Muscle layer of colon (tissue), 2 donors: ENCODE data around the gene SEC24B.
"Not testable (repeated sequence)": the region's sequence is repeated elsewhere in the genome, so short reads cannot be mapped to it uniquely, and the experiment has no call there.

Experiments used
- H3K27ac ChIP-seq: one replicate; pipeline ENCODE4 v1.7.0; 2013; ENCODE audit warnings: low read depth, mild to moderate bottlenecking, low read length, moderate library complexity
- H3K27me3 ChIP-seq, 2 donors: one replicate each; pipeline ENCODE4 v1.7.0; 2013; ENCODE audit warnings: low read length in 2 of 2, mild to moderate bottlenecking in 2 of 2; ENCODE audit not compliant: insufficient read depth in 2 of 2, control insufficient read depth in 1 of 2
- H3K36me3 ChIP-seq: one replicate; pipeline ENCODE4 v1.7.0; 2013; ENCODE audit warnings: mild to moderate bottlenecking, low read length; ENCODE audit not compliant: insufficient read depth
- H3K4me1 ChIP-seq: one replicate; pipeline ENCODE4 v1.7.0; 2013; ENCODE audit warnings: mild to moderate bottlenecking, low read length; ENCODE audit not compliant: insufficient read depth
- H3K4me3 ChIP-seq, 2 donors: one replicate each; pipeline ENCODE4 v1.7.0; 2013; ENCODE audit warnings: low read length in 2 of 2, low read depth in 1 of 2, mild to moderate bottlenecking in 1 of 2, moderate library complexity in 1 of 2
- H3K9ac ChIP-seq: one replicate; pipeline ENCODE4 v1.7.0; 2013; ENCODE audit warnings: low read length
- H3K9me3 ChIP-seq: one replicate; pipeline ENCODE4 v1.7.0; 2013; ENCODE audit warnings: mild to moderate bottlenecking, low read length
- donor health status: abdominal sarcoma.
- donor health status: Adenocarcinoma of cecum.

Gene SEC24B

GRCh38 chr4:109559983-109560686 is 126.5 kb downstream of the SEC24B start, which contains the start of gene MCUB:
TSS of gene MCUB (plus strand) at chr4:109560246. CDS start at chr4:109560338, 92 bp downstream.
- Histone ChIP-seq H3K9me3 (no peaks in the 10 kb centered on the region), H3K27me3 (no peaks in the 10 kb centered on the region), H3K27ac (peak within 1 kb of the TSS; percentile 44), H3K36me3 (no peaks in the 10 kb centered on the region), H3K4me3 (peak within 1 kb of the TSS; percentile 70 to 71), H3K4me1 (peaks cover 6% of the 10 kb centered on the region), H3K9ac (peak within 1 kb of the TSS; percentile 22)

DNA sequence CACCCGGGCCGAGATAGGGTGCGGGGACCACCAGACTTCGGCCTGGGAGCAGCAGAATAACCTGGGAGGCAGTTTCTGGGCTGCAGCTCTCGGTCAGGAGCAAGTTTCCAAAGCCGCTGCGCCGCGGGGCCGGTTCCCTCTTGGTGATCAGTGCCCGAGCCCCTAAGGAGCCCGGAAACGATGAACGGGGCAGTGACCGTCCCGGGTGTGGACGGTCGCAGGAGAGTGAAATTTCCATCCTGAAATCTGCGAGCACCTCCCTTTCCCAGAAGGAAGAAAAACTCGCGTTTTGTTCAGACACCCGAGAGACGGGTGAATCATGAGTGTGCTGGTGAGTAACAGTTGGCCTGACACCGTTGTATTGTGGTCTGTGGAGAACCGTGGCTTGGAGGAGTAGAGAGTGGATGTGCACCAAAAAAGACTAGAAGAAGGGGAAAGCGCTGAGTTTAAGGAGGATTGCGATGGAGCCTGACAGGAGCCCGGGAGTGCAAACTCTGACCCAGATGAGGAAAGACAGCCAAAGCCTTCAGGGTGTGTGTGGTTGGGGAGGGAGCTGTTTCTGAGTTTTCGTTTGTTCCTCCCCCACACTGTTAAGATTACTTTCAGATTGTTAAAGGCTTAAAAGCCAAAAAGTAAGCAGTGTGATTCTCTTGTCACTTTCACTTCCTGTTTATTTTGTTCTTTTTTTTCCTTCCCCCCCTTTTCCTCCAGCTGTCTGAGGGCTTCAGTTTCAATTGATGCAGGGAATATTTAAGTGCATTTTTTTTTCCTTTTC is 127.3 kb downstream of the SEC24B start:
- Histone ChIP-seq H3K9ac (peak overlapping the region; percentile 22), H3K27me3 (no peaks in the 10 kb centered on the region), H3K27ac (peak overlapping the region; percentile 44), H3K36me3 (no peaks in the 10 kb centered on the region), H3K4me1 (peaks cover 6% of the 10 kb centered on the region), H3K9me3 (no peaks in the 10 kb centered on the region), H3K4me3 (peak overlapping the region; percentile 70 to 71)

- Histone ChIP-seq H3K4me3 (no peak overlapping the region), H3K4me1 (peaks cover 6% of the 10 kb centered on the region), H3K27ac (no peak overlapping the region), H3K9ac (no peak overlapping the region), H3K36me3 (no peaks in the 10 kb centered on the region), H3K9me3 (no peaks in the 10 kb centered on the region), H3K27me3 (no peaks in the 10 kb centered on the region)
These were observed 129.0 kb downstream of the SEC24B start for GRCh38 chr4:109562457-109563239.

GRCh38 chr4:109571494-109571893 is 137.9 kb downstream of the SEC24B start:
- Histone ChIP-seq H3K9me3 (no peaks in the 10 kb centered on the region), H3K4me1 (no peaks in the 10 kb centered on the region), H3K4me3 (no peak overlapping the region), H3K27me3 (no peaks in the 10 kb centered on the region), H3K9ac (no peak overlapping the region), H3K36me3 (no peaks in the 10 kb centered on the region), H3K27ac (no peak overlapping the region)

- no peaks in the 10 kb centered on the region for H3K9me3 ChIP-seq
- no peak overlapping the region for H3K27ac ChIP-seq
- no peaks in the 10 kb centered on the region for H3K4me1 ChIP-seq
- H3K4me3 ChIP-seq, result no peak overlapping the region
- H3K27me3 ChIP-seq, result no peaks in the 10 kb centered on the region
- no peak overlapping the region for H3K9ac ChIP-seq
- no peaks in the 10 kb centered on the region for H3K36me3 ChIP-seq
These were observed 138.5 kb downstream of the SEC24B start for GRCh38 chr4:109572154-109572553.

- Histone ChIP-seq H3K27me3 (no peaks in the 10 kb centered on the region), H3K4me3 (no peak overlapping the region), H3K9ac (no peak overlapping the region), H3K27ac (no peak overlapping the region), H3K9me3 (no peaks in the 10 kb centered on the region), H3K4me1 (no peaks in the 10 kb centered on the region), H3K36me3 (no peaks in the 10 kb centered on the region)
These were observed 140.8 kb downstream of the SEC24B start for GRCh38 chr4:109574443-109574850.

DNA sequence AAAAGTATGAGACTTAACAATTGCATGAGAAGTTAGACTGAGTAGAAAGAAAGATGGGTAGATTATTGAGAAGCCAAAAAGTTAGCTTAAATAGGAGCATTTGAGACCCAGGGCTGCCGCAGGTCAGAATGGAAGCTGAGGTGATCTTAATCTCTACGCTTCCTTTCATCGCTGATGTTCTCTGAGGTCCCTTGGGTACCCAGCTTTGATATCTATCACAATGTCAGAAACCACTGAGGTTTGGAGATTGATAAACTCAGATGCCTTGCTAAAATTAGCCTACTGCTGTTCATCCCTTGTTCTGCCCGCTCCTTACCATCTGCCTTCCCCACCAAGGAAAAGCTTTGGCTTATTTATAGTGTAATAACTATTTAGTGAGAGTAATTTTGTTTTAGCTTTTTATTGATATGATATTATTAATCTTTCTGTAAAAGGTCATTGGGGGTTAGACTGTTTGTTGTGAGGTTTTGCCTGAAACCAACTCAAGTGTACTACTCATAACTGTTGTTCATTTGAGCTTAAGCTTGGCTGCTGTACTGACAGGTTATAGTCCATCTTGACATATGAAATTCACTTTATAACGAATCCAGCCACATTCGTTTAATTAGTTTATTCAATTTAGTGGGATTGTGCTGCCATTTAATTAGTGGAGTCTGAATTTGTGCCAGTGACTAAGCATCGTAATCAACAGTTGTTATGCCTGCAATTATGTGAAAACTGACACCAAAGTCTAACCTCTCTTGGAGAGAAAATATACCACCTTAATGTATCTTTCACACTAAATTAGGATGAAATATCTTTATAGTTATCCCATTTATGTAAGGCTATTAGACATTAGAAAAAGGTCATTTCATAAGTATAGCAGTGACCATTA is 141.6 kb downstream of the SEC24B start:
- no peak overlapping the region for H3K4me3 ChIP-seq
- no peaks in the 10 kb centered on the region for H3K36me3 ChIP-seq
- no peak overlapping the region for H3K27ac ChIP-seq
- no peak overlapping the region for H3K9ac ChIP-seq
- H3K9me3 ChIP-seq, result no peaks in the 10 kb centered on the region
- H3K4me1 ChIP-seq, result no peaks in the 10 kb centered on the region
- no peaks in the 10 kb centered on the region for H3K27me3 ChIP-seq

GRCh38 chr4:109576462-109576861 is 142.8 kb downstream of the SEC24B start:
- no peaks in the 10 kb centered on the region for H3K27me3 ChIP-seq
- no peak overlapping the region for H3K9ac ChIP-seq
- no peaks in the 10 kb centered on the region for H3K4me1 ChIP-seq
- no peak overlapping the region for H3K27ac ChIP-seq
- H3K4me3 ChIP-seq, result no peak overlapping the region
- H3K9me3 ChIP-seq, result no peaks in the 10 kb centered on the region
- H3K36me3 ChIP-seq, result no peaks in the 10 kb centered on the region

- no peak overlapping the region for H3K27ac ChIP-seq
- H3K4me1 ChIP-seq, result no peaks in the 10 kb centered on the region
- no peaks in the 10 kb centered on the region for H3K36me3 ChIP-seq
- no peaks in the 10 kb centered on the region for H3K9me3 ChIP-seq
- no peak overlapping the region for H3K9ac ChIP-seq
- H3K27me3 ChIP-seq, result no peaks in the 10 kb centered on the region
- no peak overlapping the region for H3K4me3 ChIP-seq
These were observed 145.2 kb downstream of the SEC24B start for GRCh38 chr4:109578846-109579245.

GRCh38 chr4:109579997-109580396 is 146.4 kb downstream of the SEC24B start:
- not testable (repeated sequence) for H3K4me1 ChIP-seq, H3K36me3 ChIP-seq, H3K27ac ChIP-seq, H3K4me3 ChIP-seq, H3K9ac ChIP-seq, H3K27me3 ChIP-seq, H3K9me3 ChIP-seq
